Neural progenitor cell (in vitro differentiated cells): ENCODE results near the gene BDH1. TPM values are rescaled to one million over a fixed set of nuclear protein-coding genes. Genes with fewer than 3 reads are reported as not detected.

Experiments
- DNase-seq: peaks from one replicate; pipeline ENCODE4 v3.0.0-alpha.2; 2016; ENCODE audit warnings: low spot score
- H2AFZ ChIP-seq: fragments of 200-600 bp; sonication (generic); replicated peaks from 2 replicates; pipeline ENCODE4 v1.6.1; 2016; ENCODE audit warnings: antibody characterized with exemption
- H3F3A ChIP-seq: fragments of 200-600 bp; sonication (generic); 2 replicates; pipeline ENCODE4 v1.6.1; 2016; ENCODE audit warnings: antibody characterized with exemption, low read depth
- H3K27ac ChIP-seq: fragments of 200-600 bp; sonication (generic); 2 replicates; pipeline ENCODE4 v1.5.1; 2016; ENCODE audit warnings: mild to moderate bottlenecking
- H3K27me3 ChIP-seq: fragments of 200-600 bp; sonication (generic); 2 replicates; pipeline ENCODE4 v1.6.1; 2016; ENCODE audit warnings: mild to moderate bottlenecking, moderate library complexity
- H3K36me3 ChIP-seq: fragments of 200-600 bp; sonication (generic); 2 replicates; pipeline ENCODE4 v1.5.1; 2016
- H3K4me1 ChIP-seq: fragments of 200-600 bp; sonication (generic); 2 replicates; pipeline ENCODE4 v1.6.1; 2016; ENCODE audit warnings: mixed run types
- H3K4me2 ChIP-seq: fragments of 200-600 bp; sonication (generic); 2 replicates; pipeline ENCODE4 v1.6.1; 2016
- H3K4me3 ChIP-seq: fragments of 200-600 bp; sonication (generic); 2 replicates; pipeline ENCODE4 v1.5.1; 2016
- H3K79me2 ChIP-seq: fragments of 200-600 bp; sonication (generic); 2 replicates; pipeline ENCODE4 v1.6.1; 2016; ENCODE audit warnings: low read depth
- H3K9ac ChIP-seq: fragments of 200-600 bp; sonication (generic); 2 replicates; pipeline ENCODE4 v1.6.1; 2016
- H3K9me3 ChIP-seq: fragments of 200-600 bp; sonication (generic); 2 replicates; pipeline ENCODE4 v1.5.1; 2016; ENCODE audit warnings: low read depth
- H4K20me1 ChIP-seq: fragments of 200-600 bp; sonication (generic); 2 replicates; pipeline ENCODE4 v1.6.1; 2016; ENCODE audit warnings: low read depth
- H3K27ac Mint-ChIP-seq: 3 replicates; pipeline ENCODE4 v1.8.0; 2021; ENCODE audit warnings: mixed read lengths
- H3K27me3 Mint-ChIP-seq: 2 replicates; pipeline ENCODE4 v1.8.0; 2022; ENCODE audit warnings: low read depth, mild to moderate bottlenecking, inconsistent platforms, moderate library complexity, mixed read lengths; ENCODE audit not compliant: insufficient read depth
- H3K36me3 Mint-ChIP-seq: 3 replicates; pipeline ENCODE4 v1.8.0; 2021; ENCODE audit warnings: mixed read lengths
- H3K4me1 Mint-ChIP-seq: 3 replicates; pipeline ENCODE4 v1.8.0; 2021; ENCODE audit warnings: mixed read lengths
- H3K4me3 Mint-ChIP-seq: 3 replicates; pipeline ENCODE4 v1.8.0; 2021; ENCODE audit warnings: mild to moderate bottlenecking, moderate library complexity, mixed read lengths
- H3K9me3 Mint-ChIP-seq: 3 replicates; pipeline ENCODE4 v1.8.0; 2020; ENCODE audit warnings: mixed read lengths
- CTCF ChIP-seq: fragments of 200-600 bp; sonication (generic); IDR thresholded peaks from 2 replicates; pipeline ENCODE4 v1.5.1; 2017; ENCODE audit warnings: antibody characterized with exemption, mild to moderate bottlenecking
- EZH2 ChIP-seq: fragments of 200-600 bp; sonication (generic); IDR thresholded peaks from 2 replicates; pipeline ENCODE4 v1.6.1; 2017; ENCODE audit warnings: antibody characterized with exemption, mild to moderate bottlenecking, moderate library complexity
- EZH2phosphoT487 ChIP-seq: fragments of 200-600 bp; sonication (generic); IDR thresholded peaks from 2 replicates; pipeline ENCODE4 v1.6.1; 2017; ENCODE audit warnings: antibody characterized with exemption
- total RNA-seq: library from RNA; depleted of rRNA; stranded (reverse); fragments of >200 nt; gene quantifications from 2 replicates; pipeline ENCODE4 v1.2.3, GENCODE V29; 2015; ENCODE audit warnings: low replicate concordance

BDH1 gene
- total RNA-seq, 1 donor from 2014 or later, result 19.4 TPM

- Histone ChIP-seq H2AFZ (no peak overlapping the region), H3K9ac (no peak overlapping the region), H3K36me3 (no peaks in the 10 kb centered on the region), H3K79me2 (no peaks in the 10 kb centered on the region), H3F3A (peaks cover 29% of the 10 kb centered on the region), H3K4me2 (no peak overlapping the region), H3K27ac (no peak overlapping the region), H3K9me3 (no peaks in the 10 kb centered on the region), H3K4me3 (no peak overlapping the region), H4K20me1 (peaks cover 5% of the 10 kb centered on the region), H3K4me1 (peaks cover 23% of the 10 kb centered on the region), H3K27me3 (peaks cover 19% of the 10 kb centered on the region)
- Mint-ChIP-seq H3K4me1 (peaks cover 33% of the 10 kb centered on the region), H3K36me3 (no peaks in the 10 kb centered on the region), H3K9me3 (no peaks in the 10 kb centered on the region), H3K27me3 (peaks cover 12% of the 10 kb centered on the region), H3K27ac (no peak overlapping the region), H3K4me3 (no peak overlapping the region)
- TF ChIP-seq EZH2 (no peak), CTCF (no peak), EZH2phosphoT487 (no peak)
- no peak for DNase-seq
Measured at GRCh38 chr3:197545101-197545500, 10.7 kb downstream of the BDH1 start.

GRCh38 chr3:197542741-197543454 lies 12.9 kb downstream of the BDH1 start:
- H3F3A ChIP-seq, result peaks cover 23% of the 10 kb centered on the region
- H2AFZ ChIP-seq, result no peak overlapping the region
- Mint-ChIP-seq H3K27ac (no peak overlapping the region), H3K36me3 (no peaks in the 10 kb centered on the region), H3K4me1 (peaks cover 20% of the 10 kb centered on the region), H3K4me3 (no peak overlapping the region), H3K27me3 (peaks cover 7% of the 10 kb centered on the region), H3K9me3 (no peaks in the 10 kb centered on the region)
- H4K20me1 ChIP-seq, result peaks cover 5% of the 10 kb centered on the region
- H3K4me3 ChIP-seq, result no peak overlapping the region
- no peak for TF ChIP-seq CTCF
- TF ChIP-seq EZH2phosphoT487, result no peak
- TF ChIP-seq EZH2, result no peak
- no peaks in the 10 kb centered on the region for H3K9me3 ChIP-seq
- peaks cover 19% of the 10 kb centered on the region for H3K27me3 ChIP-seq
- H3K27ac ChIP-seq, result no peak overlapping the region
- peaks cover 12% of the 10 kb centered on the region for H3K4me1 ChIP-seq
- DNase-seq, result no peak
- H3K79me2 ChIP-seq, result no peaks in the 10 kb centered on the region
- H3K9ac ChIP-seq, result no peak overlapping the region
- H3K4me2 ChIP-seq, result no peak overlapping the region
- H3K36me3 ChIP-seq, result no peaks in the 10 kb centered on the region

GRCh38 chr3:197541756-197542539 lies 13.8 kb downstream of the BDH1 start:
- peaks cover 4% of the 10 kb centered on the region for H3K4me1 ChIP-seq
- H3K9me3 Mint-ChIP-seq, result no peaks in the 10 kb centered on the region
- peaks cover 13% of the 10 kb centered on the region for H3F3A ChIP-seq
- H4K20me1 ChIP-seq, result peaks cover 5% of the 10 kb centered on the region
- peak; percentile 86 for DNase-seq
- H3K36me3 Mint-ChIP-seq, result no peaks in the 10 kb centered on the region
- H3K4me3 Mint-ChIP-seq, result peak overlapping the region; percentile 31
- no peak overlapping the region for H3K27ac Mint-ChIP-seq
- H3K4me1 Mint-ChIP-seq, result peaks cover 11% of the 10 kb centered on the region
- H3K4me3 ChIP-seq, result peak overlapping the region; percentile 16
- H3K79me2 ChIP-seq, result no peaks in the 10 kb centered on the region
- no peaks in the 10 kb centered on the region for H3K9me3 ChIP-seq
- H3K9ac ChIP-seq, result no peak overlapping the region
- H3K27me3 Mint-ChIP-seq, result peaks cover 5% of the 10 kb centered on the region
- no peak overlapping the region for H3K27ac ChIP-seq
- peak overlapping the region; percentile 11 for H2AFZ ChIP-seq
- peak overlapping the region; percentile 54 for H3K4me2 ChIP-seq
- no peak for TF ChIP-seq EZH2
- TF ChIP-seq EZH2phosphoT487, result no peak
- no peak for TF ChIP-seq CTCF
- peaks cover 19% of the 10 kb centered on the region for H3K27me3 ChIP-seq
- no peaks in the 10 kb centered on the region for H3K36me3 ChIP-seq
